Measurements from ENCODE around the gene C10orf105.

Gene C10orf105

GRCh38 chr10:71737001-71737833 is 17.6 kb upstream of the C10orf105 start:
- DNase-seq (ENCODE audit: low read depth in 2 of 3, low spot score in 1 of 3): no peak

GRCh38 chr10:71736570-71736952 is 17.0 kb upstream of the C10orf105 start:
- DNase-seq (ENCODE audit: low read depth in 2 of 3, low spot score in 1 of 3): no peak

GRCh38 chr10:71735709-71736569 is 16.4 kb upstream of the C10orf105 start:
- no peak for DNase-seq (ENCODE audit: low read depth in 2 of 3, low spot score in 1 of 3)

- DNase-seq (ENCODE audit: low read depth in 2 of 3, low spot score in 1 of 3): no peak
These were observed 15.2 kb upstream of the C10orf105 start for GRCh38 chr10:71734797-71735196.

- no peak for DNase-seq (ENCODE audit: low read depth in 2 of 3, low spot score in 1 of 3)
These were observed 12.2 kb upstream of the C10orf105 start for GRCh38 chr10:71731791-71732190.

- DNase-seq (ENCODE audit: low read depth in 2 of 3, low spot score in 1 of 3): no peak
These were observed 9.6 kb upstream of the C10orf105 start for GRCh38 chr10:71729161-71729636.

GRCh38 chr10:71727738-71728737 is 8.5 kb upstream of the C10orf105 start:
- no peak for DNase-seq (ENCODE audit: low read depth in 2 of 3, low spot score in 1 of 3)

- peak; percentile 48 to 50 (median 50) for DNase-seq (ENCODE audit: low read depth in 2 of 3, low spot score in 1 of 3)
These were observed 7.6 kb upstream of the C10orf105 start for GRCh38 chr10:71727105-71727737.

- peak in 1 of 3 donors; percentile 38 for DNase-seq (ENCODE audit: low read depth in 2 of 3, low spot score in 1 of 3)
These were observed 7.1 kb upstream of the C10orf105 start for GRCh38 chr10:71726580-71727104.

GRCh38 chr10:71725998-71726579 is 6.5 kb upstream of the C10orf105 start:
- DNase-seq (ENCODE audit: low read depth in 2 of 3, low spot score in 1 of 3): peak; percentile 73 to 83 (median 78)

- no peak for DNase-seq (ENCODE audit: low read depth in 2 of 3, low spot score in 1 of 3)
These were observed 5.7 kb upstream of the C10orf105 start for GRCh38 chr10:71725249-71725648.

- DNase-seq (ENCODE audit: low read depth in 2 of 3, low spot score in 1 of 3): no peak
These were observed 5.0 kb upstream of the C10orf105 start for GRCh38 chr10:71724539-71724938.

- no peak for DNase-seq (ENCODE audit: low read depth in 2 of 3, low spot score in 1 of 3)
These were observed 3.7 kb upstream of the C10orf105 start for GRCh38 chr10:71723311-71723710.

GRCh38 chr10:71722849-71723248 is 3.3 kb upstream of the C10orf105 start:
- no peak for DNase-seq (ENCODE audit: low read depth in 2 of 3, low spot score in 1 of 3)

- DNase-seq (ENCODE audit: low read depth in 2 of 3, low spot score in 1 of 3): no peak
These were observed 1.7 kb upstream of the C10orf105 start for GRCh38 chr10:71721313-71721712.

- DNase-seq (ENCODE audit: low read depth in 2 of 3, low spot score in 1 of 3): no peak
These were observed 710 bp upstream of the C10orf105 start for GRCh38 chr10:71720288-71720687.

GRCh38 chr10:71719042-71719441 is 536 bp downstream of the C10orf105 start:
- no peak for DNase-seq (ENCODE audit: low read depth in 2 of 3, low spot score in 1 of 3)

- no peak for DNase-seq (ENCODE audit: low read depth in 2 of 3, low spot score in 1 of 3)
These were observed 1.3 kb downstream of the C10orf105 start for GRCh38 chr10:71718165-71718698.

GRCh38 chr10:71717551-71717951 is 2.0 kb downstream of the C10orf105 start:
- DNase-seq (ENCODE audit: low read depth in 2 of 3, low spot score in 1 of 3): no peak

All from stimulated activated CD4-positive, alpha-beta T cell treated with anti-CD3 and anti-CD28 coated beads, Interleukin-12 subunit alpha, Interleukin-12 subunit beta, amount 100 ng/mL, for 48 hours (primary cell).